Transverse colon (tissue), 4 donors: ENCODE measurements around the gene MPPED1. TPM values are rescaled to one million over a fixed set of nuclear protein-coding genes. Genes with fewer than 3 reads are reported as not detected.

Experiments
- DNase-seq: peaks from one replicate; pipeline ENCODE4 v3.0.0-alpha.2; 2019
- H3K27ac ChIP-seq, 4 donors: fragments of 200-600 bp; sonication (generic); 2 replicates each; pipeline ENCODE4 v1.5.1; 2016 to 2018; ENCODE audit warnings: inconsistent platforms in 4 of 4
- H3K27me3 ChIP-seq: fragments of 200-600 bp; sonication (generic); 2 replicates; pipeline ENCODE4 v1.5.1; 2017; ENCODE audit warnings: inconsistent platforms
- H3K36me3 ChIP-seq, 4 donors: fragments of 200-600 bp; sonication (generic); 2 replicates each; pipeline ENCODE4 v1.5.1; 2017 to 2019; ENCODE audit warnings: inconsistent platforms in 4 of 4
- H3K4me1 ChIP-seq, 4 donors: fragments of 200-600 bp; sonication (generic); 2 replicates each; pipeline ENCODE4 v1.5.1; 2017 to 2020; ENCODE audit warnings: inconsistent platforms in 4 of 4
- H3K4me3 ChIP-seq, 4 donors: fragments of 200-600 bp; sonication (generic); 1 replicate in 1 of 4; 2 replicates in 3 of 4; pipeline versions ENCODE4 v1.5.1 to v1.6.1; 2017 to 2019; ENCODE audit warnings: inconsistent platforms in 4 of 4
- H3K9me3 ChIP-seq, 2 donors: fragments of 200-600 bp; sonication (generic); 2 replicates each; pipeline ENCODE4 v1.5.1; 2017 to 2019; ENCODE audit warnings: inconsistent platforms in 2 of 2
- CTCF ChIP-seq, 5 experiments: fragments of 200-600 bp in 3 of 5; fragments of 450-650 bp in 2 of 5; sonication (generic) in 3 of 5; IDR thresholded peaks; 1 replicate in 2 of 5; 2 replicates in 3 of 5; pipeline ENCODE4 v1.5.1; 2016 to 2017; ENCODE audit warnings: antibody characterized with exemption in 5 of 5, inconsistent platforms in 3 of 5, mild to moderate bottlenecking in 2 of 5, moderate library complexity in 1 of 5
- EP300 ChIP-seq: sonication (generic); formaldehyde crosslinking; IDR thresholded peaks from one replicate; pipeline ENCODE4 v1.6.1; 2017; ENCODE audit warnings: antibody characterized with exemption, low read depth
- POLR2A ChIP-seq: fragments of 450-650 bp; IDR thresholded peaks from one replicate; pipeline ENCODE4 v1.6.1; 2016; ENCODE audit warnings: antibody characterized with exemption, mild to moderate bottlenecking, moderate library complexity
- POLR2AphosphoS5 ChIP-seq, 3 donors: sonication (generic); formaldehyde crosslinking; IDR thresholded peaks; one replicate each; pipeline ENCODE4 v1.6.1; 2016; ENCODE audit warnings: antibody characterized with exemption in 3 of 3
- WGBS, 2 donors: methylation state at CpG; one replicate each; pipeline ENCODE4 v1.1.5; 2018; ENCODE audit warnings: low coverage in 1 of 2; 5-methylcytosine and 5-hydroxymethylcytosine counted together
- in situ Hi-C, 4 donors: fragments of 200-750 bp; cut with MboI; loops; one replicate each; pipeline versions ENCODE4 v1.15.0 to v1.15.1; 2017; ENCODE audit warnings: low sequenced_read_pairs in 3 of 4, low pct_ligation_motif_present in 1 of 4, low pct_unique_long_range_greater_than_20kb in 1 of 4
- intact Hi-C: fragments of 100-400 bp; cut with DNase I; formaldehyde crosslinking; loops from one replicate; pipeline ENCODE4 v1.15.1; 2023; ENCODE audit warnings: low total_unique reads
- total RNA-seq, 4 donors: library from RNA; depleted of rRNA; stranded (reverse); fragments of >200 nt; gene quantifications; one replicate each; pipeline ENCODE4 v1.1.0, GENCODE V29; 2016

Gene MPPED1
- total RNA-seq, 4 donors from 2014 or later: not detected

DNA sequence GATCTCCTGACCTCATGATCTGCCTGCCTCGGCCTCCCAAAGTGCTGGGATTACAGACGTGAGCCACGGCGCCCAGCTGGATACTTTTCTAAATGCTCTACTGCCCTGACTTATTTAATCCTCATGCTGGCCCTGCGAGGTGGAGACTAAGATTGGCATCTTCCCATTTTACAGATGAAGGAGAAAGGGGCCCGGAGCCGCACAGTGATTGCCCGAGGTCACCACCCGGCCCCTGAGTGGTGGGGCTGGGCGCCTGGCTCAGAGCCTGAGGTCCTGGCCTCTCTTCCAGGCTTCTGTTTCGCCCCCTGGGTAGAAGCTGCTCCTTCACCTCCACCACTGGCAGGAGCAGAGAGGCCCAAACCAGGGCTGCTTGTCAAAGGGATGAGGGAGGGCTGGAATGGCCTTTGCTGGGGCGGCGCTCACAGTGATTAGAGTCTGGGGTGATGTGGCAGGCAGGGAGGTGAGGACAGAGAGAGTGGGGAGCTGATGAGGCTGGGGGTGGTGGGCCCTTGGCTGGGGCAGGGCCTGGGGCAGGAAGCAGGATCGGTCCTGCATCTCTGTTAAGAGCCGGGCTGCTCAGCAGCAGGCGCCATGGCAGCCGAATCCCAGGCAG, 15.4 kb upstream of the MPPED1 start:
- in situ Hi-C loops (loop anchor here in 1 of 4 donors (25.0 kb wide), 1 partner anchor 416 kb away; the partner anchor contains the start of gene EFCAB6), intact Hi-C loops (no loop called here)
- no peak for TF ChIP-seq POLR2AphosphoS5 (IDR thresholded peaks at IDR 0.05)
- no peak for TF ChIP-seq EP300
- no peak for TF ChIP-seq POLR2A
- no peak for TF ChIP-seq CTCF (IDR thresholded peaks at IDR 0.05)
- no peak for DNase-seq
- H3K36me3 ChIP-seq: no peaks in the 10 kb centered on the region
- H3K9me3 ChIP-seq: no peaks in the 10 kb centered on the region
- H3K4me3 ChIP-seq: no peak overlapping the region
- H3K27ac ChIP-seq: no peak overlapping the region
- H3K27me3 ChIP-seq: peaks cover 3% of the 10 kb centered on the region
- no peaks in the 10 kb centered on the region for H3K4me1 ChIP-seq
- WGBS, 2 donors: 47 to 78% methylated on average over 5 to 17 of the region's 17 CpGs

GRCh38 chr22:43396934-43397457, 14.8 kb upstream of the MPPED1 start:
- H3K9me3 ChIP-seq: no peaks in the 10 kb centered on the region
- no peaks in the 10 kb centered on the region for H3K36me3 ChIP-seq
- peaks cover 3% of the 10 kb centered on the region for H3K27me3 ChIP-seq
- TF ChIP-seq POLR2A: no peak
- TF ChIP-seq POLR2AphosphoS5 (IDR thresholded peaks at IDR 0.05): no peak
- TF ChIP-seq CTCF (IDR thresholded peaks at IDR 0.05): no peak
- no peak for TF ChIP-seq EP300
- intact Hi-C loops: no loop called here
- in situ Hi-C loops: loop anchor here in 1 of 4 donors (25.0 kb wide), 1 partner anchor 415 kb away; the partner anchor contains the start of gene EFCAB6
- 31% methylated on average over 20 of the region's 23 CpGs; no CpG with 5 or more reads in 1 of the 2 donors for WGBS, 2 donors
- no peak overlapping the region for H3K27ac ChIP-seq
- H3K4me1 ChIP-seq: no peaks in the 10 kb centered on the region
- no peak overlapping the region for H3K4me3 ChIP-seq
- DNase-seq: no peak

GRCh38 chr22:43397766-43398165, 14.0 kb upstream of the MPPED1 start:
- Histone ChIP-seq H3K4me1 (no peaks in the 10 kb centered on the region), H3K4me3 (no peak overlapping the region), H3K9me3 (no peaks in the 10 kb centered on the region), H3K36me3 (no peaks in the 10 kb centered on the region), H3K27ac (no peak overlapping the region), H3K27me3 (peaks cover 3% of the 10 kb centered on the region)
- intact Hi-C loops (no loop called here), in situ Hi-C loops (loop anchor here in 1 of 4 donors (25.0 kb wide), 1 partner anchor 415 kb away; the partner anchor contains the start of gene EFCAB6)
- TF ChIP-seq CTCF (IDR thresholded peaks at IDR 0.05) (no peak), POLR2A (no peak), EP300 (no peak), POLR2AphosphoS5 (IDR thresholded peaks at IDR 0.05) (no peak)
- no peak for DNase-seq
- 85% methylated on average over 6 of the region's 7 CpGs; no CpG with 5 or more reads in 1 of the 2 donors for WGBS, 2 donors

DNA sequence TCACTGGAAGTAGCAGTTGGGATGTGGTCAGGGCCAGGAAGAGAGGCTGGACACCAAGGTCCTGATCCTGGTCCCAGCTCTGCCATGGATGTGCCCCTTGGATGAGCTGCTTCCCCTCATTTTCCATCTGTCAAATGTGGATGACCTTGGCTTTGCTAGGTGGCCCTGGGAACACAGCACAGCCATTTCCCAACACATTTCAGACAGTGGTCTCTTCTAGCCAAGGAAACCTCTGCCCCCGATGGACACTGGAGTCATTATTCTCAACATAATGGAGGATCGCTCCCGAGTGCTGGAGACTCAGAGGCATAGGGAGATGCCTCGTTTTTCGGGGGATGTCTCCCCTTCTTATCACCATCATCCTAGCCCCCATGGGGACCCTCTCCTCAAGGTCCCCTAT, 13.6 kb upstream of the MPPED1 start:
- intact Hi-C loops: no loop called here
- H3K4me1 ChIP-seq: no peaks in the 10 kb centered on the region
- in situ Hi-C loops: loop anchor here in 1 of 4 donors (25.0 kb wide), 1 partner anchor 414 kb away; the partner anchor contains the start of gene EFCAB6
- WGBS, 2 donors: 70 to 73% methylated on average over 2 to 5 of the region's 5 CpGs
- no peak for DNase-seq
- no peak overlapping the region for H3K4me3 ChIP-seq
- H3K9me3 ChIP-seq: no peaks in the 10 kb centered on the region
- H3K27ac ChIP-seq: no peak overlapping the region
- no peak for TF ChIP-seq POLR2AphosphoS5 (IDR thresholded peaks at IDR 0.05)
- no peak for TF ChIP-seq EP300
- TF ChIP-seq POLR2A: no peak
- no peak for TF ChIP-seq CTCF (IDR thresholded peaks at IDR 0.05)
- peaks cover 3% of the 10 kb centered on the region for H3K27me3 ChIP-seq
- H3K36me3 ChIP-seq: no peaks in the 10 kb centered on the region
